AG04450 (cell line): Measurements from ENCODE around the gene RBM34. TPM values are rescaled to one million over a fixed set of nuclear protein-coding genes. Genes with fewer than 3 reads are reported as not detected.
"Not testable (repeated sequence)": the region's sequence is repeated elsewhere in the genome, so short reads cannot be mapped to it uniquely, and the experiment has no call there.

Experiments
- CTCF ChIA-PET: fragments of 300-600, 350-600 bp; formaldehyde crosslinking; extraction: SDS; loops from one replicate; lab custom pipeline; 2022; ENCODE audit warnings: antibody characterized with exemption, inconsistent platforms; lab: Charles Lee
- POLR2A ChIA-PET: fragments of 350-600 bp; formaldehyde crosslinking; extraction: SDS; loops from one replicate; lab custom pipeline; 2021; ENCODE audit warnings: antibody characterized with exemption, inconsistent platforms; lab: Yijun Ruan, JAX
- DNase-seq: peaks from one replicate; pipeline ENCODE4 v3.0.0-alpha.2; 2011; ENCODE audit warnings: low read depth, low spot score
- H3K27ac ChIP-seq: one replicate; pipeline ENCODE4 v1.5.1; 2012; ENCODE audit warnings: low read depth, low read length, control low read depth
- H3K27me3 ChIP-seq: one replicate; pipeline ENCODE4 v1.6.0; 2012; ENCODE audit warnings: low read length; ENCODE audit not compliant: control insufficient read depth, insufficient read depth
- H3K4me3 ChIP-seq: 2 replicates; pipeline ENCODE4 v1.5.1; 2011; ENCODE audit warnings: mild to moderate bottlenecking, low read depth, low read length, control low read depth
- H3K9me3 ChIP-seq: 2 replicates; pipeline ENCODE4 v1.5.1; 2012; ENCODE audit warnings: low read length; ENCODE audit not compliant: control insufficient read depth, insufficient read depth
- polyA plus RNA-seq: library from polyadenylated mRNA; depleted of rRNA; stranded (reverse); fragments of >200 nt; gene quantifications from 2 replicates; pipeline ENCODE4 v1.2.3, GENCODE V29; 2011
- TF ChIP-seq, protein P1 (sequence below): IDR thresholded peaks from 2 replicates; pipeline ENCODE4 v1.5.1; 2011; ENCODE audit warnings: low read depth, low read length, control low read depth, inconsistent platforms

Gene RBM34
- polyA plus RNA-seq, 1 experiment, result 47.0 TPM

DNA sequence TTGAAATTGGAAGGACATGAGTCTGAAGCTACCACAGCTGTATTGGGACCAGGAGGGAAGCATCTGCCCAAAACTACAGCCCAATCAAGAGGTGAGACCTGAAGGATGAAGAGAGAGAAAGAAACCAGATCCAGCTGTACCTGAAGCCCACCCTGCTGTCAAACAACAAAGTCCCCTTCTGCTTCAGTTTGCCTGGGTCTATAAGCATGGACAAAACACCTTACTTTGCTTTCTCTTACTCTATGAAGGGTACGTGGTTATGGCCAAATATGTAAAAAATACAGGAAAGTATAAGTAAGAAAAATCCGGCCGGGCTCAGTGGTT is 58.8 kb downstream of the RBM34 start:
- no peak overlapping the region for H3K4me3 ChIP-seq
- DNase-seq, result no peak
- no peak overlapping the region for H3K27ac ChIP-seq
- no peaks in the 10 kb centered on the region for H3K9me3 ChIP-seq
- no peaks in the 10 kb centered on the region for H3K27me3 ChIP-seq
- POLR2A ChIA-PET, result interaction anchor here (0.6 kb wide), 1 partner anchor 67 kb away, joined by 3 read pairs; no protein-coding TSS in a partner anchor
- TF ChIP-seq, protein P1, sequence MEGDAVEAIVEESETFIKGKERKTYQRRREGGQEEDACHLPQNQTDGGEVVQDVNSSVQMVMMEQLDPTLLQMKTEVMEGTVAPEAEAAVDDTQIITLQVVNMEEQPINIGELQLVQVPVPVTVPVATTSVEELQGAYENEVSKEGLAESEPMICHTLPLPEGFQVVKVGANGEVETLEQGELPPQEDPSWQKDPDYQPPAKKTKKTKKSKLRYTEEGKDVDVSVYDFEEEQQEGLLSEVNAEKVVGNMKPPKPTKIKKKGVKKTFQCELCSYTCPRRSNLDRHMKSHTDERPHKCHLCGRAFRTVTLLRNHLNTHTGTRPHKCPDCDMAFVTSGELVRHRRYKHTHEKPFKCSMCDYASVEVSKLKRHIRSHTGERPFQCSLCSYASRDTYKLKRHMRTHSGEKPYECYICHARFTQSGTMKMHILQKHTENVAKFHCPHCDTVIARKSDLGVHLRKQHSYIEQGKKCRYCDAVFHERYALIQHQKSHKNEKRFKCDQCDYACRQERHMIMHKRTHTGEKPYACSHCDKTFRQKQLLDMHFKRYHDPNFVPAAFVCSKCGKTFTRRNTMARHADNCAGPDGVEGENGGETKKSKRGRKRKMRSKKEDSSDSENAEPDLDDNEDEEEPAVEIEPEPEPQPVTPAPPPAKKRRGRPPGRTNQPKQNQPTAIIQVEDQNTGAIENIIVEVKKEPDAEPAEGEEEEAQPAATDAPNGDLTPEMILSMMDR, result no peak
- CTCF ChIA-PET, result interaction anchor here (0.7 kb wide), 1 partner anchor 615 kb away, joined by 3 read pairs; no protein-coding TSS in a partner anchor

GRCh38 chr1:235101558-235102258 is 59.3 kb downstream of the RBM34 start:
- Histone ChIP-seq H3K9me3 (no peaks in the 10 kb centered on the region), H3K4me3 (no peak overlapping the region), H3K27me3 (no peaks in the 10 kb centered on the region), H3K27ac (no peak overlapping the region)
- no peak for DNase-seq
- CTCF ChIA-PET, result interaction anchor here (0.6 to 0.7 kb wide), 2 partner anchors 378 to 614 kb away, joined by 3 read pairs; no protein-coding TSS in a partner anchor
- TF ChIP-seq, protein P1, result no peak
- POLR2A ChIA-PET, result interaction anchor here (0.6 to 0.9 kb wide), 2 partner anchors 26 to 67 kb away, joined by 3 read pairs; partner anchors contain the start of gene TOMM20

DNA sequence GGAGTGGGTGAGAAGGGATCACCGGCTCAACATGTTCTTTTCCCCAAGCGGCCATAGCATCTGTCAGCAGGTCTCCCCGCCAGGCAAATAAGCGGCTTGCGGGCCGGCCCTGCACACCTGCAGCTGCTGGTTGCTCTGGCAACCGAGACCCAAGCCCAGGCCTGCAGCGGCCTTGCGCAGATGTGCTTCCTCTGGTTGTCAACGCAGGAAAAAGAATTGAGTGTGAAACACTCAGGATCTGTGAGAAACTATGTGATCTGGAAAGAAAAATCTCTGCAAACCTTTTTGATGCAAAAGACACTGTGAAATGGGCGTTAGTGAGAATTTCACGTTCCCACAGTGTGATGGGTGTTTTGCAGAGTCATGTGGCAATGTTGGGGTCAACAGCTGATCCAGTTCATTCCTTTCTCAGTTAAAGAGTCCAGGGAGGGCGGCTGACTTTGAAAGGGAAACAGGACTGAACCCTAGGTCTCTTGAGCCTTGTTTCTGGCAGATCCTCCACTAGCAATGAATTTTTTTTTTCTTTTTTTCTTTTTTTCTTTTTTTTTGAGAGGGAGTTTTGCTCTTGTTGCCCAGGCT is 60.8 kb downstream of the RBM34 start:
- ChIA-PET CTCF (interaction anchor here (0.7 to 1.1 kb wide), 2 partner anchors 25 to 613 kb away, joined by 3 read pairs; no protein-coding TSS in a partner anchor), POLR2A (interaction anchor here (0.6 kb wide), 1 partner anchor 601 kb away, joined by 3 read pairs; no protein-coding TSS in a partner anchor)
- TF ChIP-seq, protein P1, result no peak
- Histone ChIP-seq H3K4me3 (no peak overlapping the region), H3K9me3 (no peaks in the 10 kb centered on the region), H3K27ac (no peak overlapping the region), H3K27me3 (no peaks in the 10 kb centered on the region)
- DNase-seq, result no peak

- TF ChIP-seq, protein P1, result no peak
- ChIA-PET POLR2A (no interaction called here), CTCF (interaction anchor here (1.5 kb wide), 1 partner anchor 600 kb away, joined by 5 read pairs; no protein-coding TSS in a partner anchor)
- H3K27me3 ChIP-seq, result no peaks in the 10 kb centered on the region
- no peak for DNase-seq
- no peaks in the 10 kb centered on the region for H3K9me3 ChIP-seq
- H3K27ac ChIP-seq, result no peak overlapping the region
- H3K4me3 ChIP-seq, result no peak overlapping the region
Measured at GRCh38 chr1:235098991-235099390, 62.1 kb downstream of the RBM34 start.

DNA sequence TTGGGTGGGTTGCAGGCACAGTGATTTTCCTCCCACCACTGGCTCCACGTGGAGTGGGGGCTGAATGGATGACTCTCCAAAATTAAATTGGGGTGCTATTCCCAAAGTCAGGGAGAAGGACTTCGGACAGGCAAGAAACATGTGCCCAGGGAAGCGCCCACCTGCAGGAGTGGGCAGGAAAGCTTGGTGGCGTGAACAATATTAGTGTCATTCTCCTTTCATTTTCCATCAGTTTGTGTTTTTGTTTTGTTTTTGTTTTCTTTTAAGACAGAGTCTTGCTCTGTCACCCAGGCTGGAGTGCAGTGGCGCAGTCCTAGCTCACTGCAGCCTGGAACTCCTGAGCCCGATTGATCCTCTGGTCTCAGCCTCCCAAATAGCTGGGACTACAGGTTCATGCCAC is 62.5 kb downstream of the RBM34 start:
- H3K9me3 ChIP-seq, result no peaks in the 10 kb centered on the region
- POLR2A ChIA-PET, result no interaction called here
- CTCF ChIA-PET, result interaction anchor here (1.5 kb wide), 1 partner anchor 599 kb away, joined by 5 read pairs; no protein-coding TSS in a partner anchor

GRCh38 chr1:235097501-235097900 is 63.5 kb downstream of the RBM34 start:
- H3K9me3 ChIP-seq, H3K4me3 ChIP-seq, H3K27me3 ChIP-seq, H3K27ac ChIP-seq, DNase-seq: not testable (repeated sequence)
- CTCF ChIA-PET, result interaction anchor here (0.6 to 1.5 kb wide), 2 partner anchors 120 to 598 kb away, joined by 3 to 5 read pairs; no protein-coding TSS in a partner anchor
- POLR2A ChIA-PET, result interaction anchor here (1.0 kb wide), 1 partner anchor 611 kb away, joined by 3 read pairs; no protein-coding TSS in a partner anchor

More for the DNA sequence above, 62.5 kb downstream of the RBM34 start:
- TF ChIP-seq, protein P1, result no peak
- Histone ChIP-seq H3K4me3 (no peak overlapping the region), H3K27me3 (no peaks in the 10 kb centered on the region), H3K27ac (no peak overlapping the region)
- DNase-seq, result no peak
